ENCODE data around the gene UGT1A5. TPM values are rescaled to one million over a fixed set of nuclear protein-coding genes. Genes with fewer than 3 reads are reported as not detected.
A peak's percentile ranks its signal among the peaks of the same experiment; 100 is the strongest.
"Not testable (repeated sequence)": the region's sequence is repeated elsewhere in the genome, so short reads cannot be mapped to it uniquely, and the experiment has no call there.

The UGT1A5 gene
- total RNA-seq, 1 experiment from 2014 or later, result not detected

DNA sequence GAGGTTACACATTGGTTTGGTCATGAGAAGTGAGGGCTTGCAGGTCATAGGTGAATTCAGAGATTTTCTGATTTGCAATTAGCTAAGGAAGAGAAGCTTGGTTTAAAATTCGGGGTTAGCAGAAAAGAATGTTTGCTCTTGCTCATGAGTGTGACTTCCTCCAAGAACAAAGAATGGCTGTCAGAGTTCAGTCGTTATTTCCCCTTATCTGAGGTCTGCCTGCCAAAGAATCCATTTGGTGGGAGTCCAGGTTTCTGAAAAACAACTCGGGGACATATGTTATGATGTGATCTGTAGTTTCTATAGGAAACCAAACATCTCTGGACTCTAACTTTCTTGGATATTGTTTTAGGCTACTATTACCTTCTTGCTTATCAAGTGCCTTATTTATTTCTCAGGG, 23.2 kb upstream of the UGT1A5 start:
- Histone ChIP-seq H3K36me3 (no peaks in the 10 kb centered on the region), H3K9me3 (0 out of 2 replicates have a peak, but pooled peaks cover 2% of the 10 kb centered on the region), H3K4me3 (no peak overlapping the region), H3K27me3 (no peaks in the 10 kb centered on the region; the same call in 1 of the 2 replicates)
- DNase-seq, result no peak

DNA sequence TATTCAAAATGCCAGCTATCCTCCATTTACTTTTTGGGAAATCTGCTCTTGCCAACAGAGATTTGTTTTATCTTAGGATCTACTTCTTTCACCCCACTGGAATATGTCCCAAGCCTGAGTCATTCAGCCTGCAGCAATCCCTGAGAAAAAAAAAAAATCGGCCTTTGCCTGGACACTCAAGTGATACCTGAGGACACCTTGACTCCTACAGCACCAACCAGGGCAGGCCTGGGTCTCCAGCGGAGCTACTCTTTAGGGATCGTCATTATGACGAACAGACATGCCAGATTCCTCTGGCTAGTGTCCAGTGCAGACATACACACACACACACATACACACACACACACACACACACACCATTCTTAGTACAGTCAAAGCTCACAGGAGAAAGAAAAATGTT, 22.3 kb upstream of the UGT1A5 start:
- no peak for DNase-seq
- Histone ChIP-seq H3K27me3 (no peaks in the 10 kb centered on the region; the same call in 1 of the 2 replicates), H3K4me3 (no peak overlapping the region), H3K36me3 (no peaks in the 10 kb centered on the region), H3K9me3 (0 out of 2 replicates have a peak, but pooled peaks cover 2% of the 10 kb centered on the region)

DNA sequence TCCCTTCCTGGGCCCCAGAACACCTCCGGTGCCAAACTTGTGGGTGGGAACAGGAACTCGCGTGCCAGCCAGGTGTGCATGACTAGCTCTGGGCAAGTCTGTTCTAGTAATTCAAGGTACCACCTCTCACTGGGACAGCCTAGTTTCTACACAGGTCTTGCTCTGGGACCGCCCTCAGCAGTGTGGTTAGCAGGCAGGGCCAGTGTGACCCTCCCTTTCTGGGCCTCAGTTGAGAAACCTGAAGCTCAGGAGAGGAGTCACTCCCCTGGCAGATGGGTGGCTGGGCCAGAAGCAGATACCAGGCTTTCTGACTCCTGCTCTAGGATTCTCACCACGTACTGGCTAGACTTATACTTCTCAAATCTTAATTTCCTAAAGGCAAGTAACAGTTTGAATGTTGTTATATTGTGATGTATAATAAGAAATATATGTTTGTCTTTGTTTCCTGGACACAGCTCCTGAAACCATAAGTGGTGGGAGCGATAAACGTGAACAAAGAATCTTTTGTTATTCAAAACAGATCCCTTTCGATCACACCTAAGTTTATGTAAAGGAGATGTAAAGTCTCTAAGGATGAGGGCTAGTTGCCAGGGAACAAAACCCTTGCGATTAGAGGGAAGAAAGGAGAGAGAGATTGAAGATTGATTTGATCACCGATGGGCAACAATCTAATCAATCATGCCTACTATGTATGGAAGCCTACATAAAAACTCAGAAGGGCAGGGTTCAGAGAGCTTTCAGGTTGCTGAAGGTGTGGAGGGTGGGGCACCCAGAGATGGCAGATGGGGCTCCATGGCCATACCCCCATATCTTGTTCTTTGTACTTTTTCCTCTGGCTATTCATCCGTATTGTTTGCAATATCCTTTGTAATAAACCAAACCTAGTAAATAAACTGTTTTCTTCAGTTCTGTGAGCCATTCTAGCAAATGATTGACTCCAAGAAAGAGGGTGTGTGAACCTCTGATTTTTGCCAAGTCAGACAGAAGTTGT, 21.0 kb upstream of the UGT1A5 start:
- Histone ChIP-seq H3K36me3 (no peaks in the 10 kb centered on the region), H3K9me3 (0 out of 2 replicates have a peak, but pooled peaks cover 2% of the 10 kb centered on the region), H3K4me3 (no peak overlapping the region), H3K27me3 (no peaks in the 10 kb centered on the region; the same call in 1 of the 2 replicates)
- no peak for DNase-seq

DNA sequence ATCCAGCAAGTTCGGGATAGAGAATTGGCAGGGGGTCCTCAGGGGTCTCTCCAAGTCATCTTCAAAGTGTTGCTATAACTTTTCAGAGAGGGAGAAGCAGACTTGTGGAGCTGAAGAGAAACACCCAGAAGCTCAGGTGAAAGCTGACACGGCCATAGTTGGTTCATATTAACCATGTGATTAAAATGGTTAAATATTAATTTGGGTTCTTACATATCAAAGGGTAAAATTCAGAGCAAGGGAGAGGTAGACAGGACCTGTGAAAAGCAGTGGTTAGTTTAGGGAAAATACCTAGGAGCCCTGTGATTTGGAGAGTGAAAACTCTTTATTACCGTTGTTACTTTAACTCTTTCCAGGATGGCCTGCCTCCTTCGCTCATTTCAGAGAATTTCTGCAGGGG, 20.1 kb upstream of the UGT1A5 start, which contains the start of gene UGT1A6:
TSS of gene UGT1A6 (plus strand) at position 243 of the 400 bp plus-strand sequence. CDS start at position 358, 115 bp downstream.
- H3K27me3 ChIP-seq, result no peaks in the 10 kb centered on the region; the same call in 1 of the 2 replicates
- H3K4me3 ChIP-seq, result no peak within 1 kb of the TSS
- H3K36me3 ChIP-seq, result no peaks in the 10 kb centered on the region
- DNase-seq, result no peak
- no peaks in the 10 kb centered on the region for H3K9me3 ChIP-seq

DNA sequence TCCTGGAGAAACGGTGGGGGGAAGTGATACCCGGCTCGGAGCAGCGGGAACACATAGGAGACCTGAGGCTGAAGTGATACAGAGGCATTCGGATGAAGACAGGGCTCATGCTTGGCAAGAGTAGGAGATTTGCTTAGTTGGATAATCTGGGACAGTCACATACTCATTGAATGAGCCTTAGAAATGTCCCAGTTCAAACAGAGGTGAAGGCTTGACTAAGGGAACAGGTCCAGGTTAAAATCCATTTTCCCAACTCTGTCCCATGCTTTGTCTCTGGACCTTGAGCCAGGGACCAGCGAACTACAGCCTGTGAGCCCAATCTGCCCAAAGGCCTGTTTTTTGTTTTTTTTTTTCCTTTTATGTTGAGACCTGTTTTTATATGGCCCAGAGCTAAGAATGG, 18.7 kb upstream of the UGT1A5 start:
- H3K4me3 ChIP-seq, result no peak overlapping the region
- H3K9me3 ChIP-seq, result no peaks in the 10 kb centered on the region
- H3K27me3 ChIP-seq, result no peaks in the 10 kb centered on the region
- no peaks in the 10 kb centered on the region for H3K36me3 ChIP-seq
- no peak for DNase-seq

DNA sequence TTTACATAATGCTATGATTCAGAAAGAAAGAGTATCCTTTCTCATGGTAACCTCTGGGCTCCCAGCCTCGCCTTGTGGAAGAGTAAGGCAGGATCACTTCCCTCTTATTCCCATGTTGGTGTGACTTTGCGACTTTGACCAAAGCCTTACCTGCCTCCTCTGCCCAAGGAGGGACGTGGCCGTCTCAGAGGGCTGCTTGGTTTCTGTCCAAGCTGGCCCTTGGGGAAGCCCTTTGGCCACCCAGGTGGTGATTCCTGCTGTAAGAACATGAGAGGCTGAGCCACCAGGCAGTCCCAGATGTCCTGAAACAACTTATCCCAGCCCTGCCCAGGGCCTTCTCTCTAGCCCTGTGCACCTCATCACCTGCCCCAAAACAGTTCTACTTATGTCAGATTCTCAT, 14.0 kb upstream of the UGT1A5 start:
- no peak for DNase-seq
- Histone ChIP-seq H3K27me3 (no peaks in the 10 kb centered on the region), H3K4me3 (no peak overlapping the region), H3K36me3 (no peaks in the 10 kb centered on the region; the same call in 1 of the 2 replicates), H3K9me3 (peaks cover 2% of the 10 kb centered on the region; the same call in 1 of the 2 replicates)

DNA sequence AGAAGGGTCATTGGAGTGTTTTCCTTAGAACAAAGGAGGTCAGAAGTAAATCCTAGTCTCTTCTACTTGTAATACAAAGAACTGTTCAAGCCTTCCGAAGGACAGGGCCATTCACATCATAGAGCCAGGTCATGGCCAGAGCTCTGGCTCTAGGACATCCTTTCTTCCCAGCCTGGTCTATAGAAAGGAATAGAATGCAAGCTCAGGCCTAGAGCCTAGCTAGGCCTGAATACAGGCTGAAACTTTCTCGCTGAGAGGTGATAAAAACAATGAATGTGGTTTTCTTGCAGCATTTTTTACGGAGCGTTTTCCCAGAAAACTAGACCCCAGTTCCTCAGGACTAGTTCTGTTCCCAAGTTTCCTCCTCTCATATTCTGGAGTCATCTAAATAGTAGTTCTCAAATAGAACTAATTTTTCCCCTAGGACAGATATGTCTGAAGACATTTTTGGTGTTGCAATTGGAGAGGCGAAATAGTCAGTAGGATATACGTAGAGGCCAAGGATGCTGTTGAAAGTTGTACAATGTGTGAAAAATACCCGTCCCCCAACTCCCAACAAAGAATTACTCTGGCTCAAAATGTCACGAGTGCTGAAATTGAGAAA, 13.2 kb upstream of the UGT1A5 start:
- H3K36me3 ChIP-seq, result no peaks in the 10 kb centered on the region; the same call in 1 of the 2 replicates
- H3K27me3 ChIP-seq, result no peaks in the 10 kb centered on the region
- H3K9me3 ChIP-seq, result peaks cover 2% of the 10 kb centered on the region; the same call in 1 of the 2 replicates
- H3K4me3 ChIP-seq, result no peak overlapping the region
- no peak for DNase-seq

DNA sequence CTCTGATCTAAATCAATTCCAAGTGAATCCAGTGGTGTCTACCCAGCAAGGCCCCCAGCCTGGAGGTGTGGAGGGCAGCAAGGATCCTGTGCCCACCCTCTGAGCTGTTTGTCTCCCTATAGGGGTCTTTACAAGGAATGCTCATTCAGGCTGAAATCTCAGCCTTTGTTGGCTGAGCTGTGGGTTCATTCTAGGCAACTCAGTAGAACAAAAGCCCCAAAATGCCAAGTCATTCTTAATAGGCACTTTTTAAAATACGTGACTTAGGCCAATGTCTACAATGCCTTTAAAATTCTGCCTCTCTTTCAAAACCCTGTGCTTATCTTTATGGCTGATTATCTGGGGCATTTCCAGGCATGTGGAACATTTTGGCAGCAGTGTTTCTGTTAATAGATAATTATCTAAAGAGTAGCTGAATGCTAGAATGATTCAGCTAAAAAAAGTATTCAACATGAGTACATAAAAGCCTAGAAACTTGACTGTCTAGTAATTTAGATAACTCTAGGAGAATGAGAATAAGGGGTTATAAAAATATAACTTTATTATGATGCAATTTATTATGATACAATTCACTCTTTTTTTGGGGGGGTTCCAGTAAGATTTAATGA, 12.6 kb upstream of the UGT1A5 start:
- H3K4me3 ChIP-seq, result no peak overlapping the region
- peaks cover 2% of the 10 kb centered on the region; the same call in 1 of the 2 replicates for H3K9me3 ChIP-seq
- H3K36me3 ChIP-seq, result no peaks in the 10 kb centered on the region; the same call in 1 of the 2 replicates
- no peaks in the 10 kb centered on the region for H3K27me3 ChIP-seq
- peak; percentile 68 for DNase-seq

DNA sequence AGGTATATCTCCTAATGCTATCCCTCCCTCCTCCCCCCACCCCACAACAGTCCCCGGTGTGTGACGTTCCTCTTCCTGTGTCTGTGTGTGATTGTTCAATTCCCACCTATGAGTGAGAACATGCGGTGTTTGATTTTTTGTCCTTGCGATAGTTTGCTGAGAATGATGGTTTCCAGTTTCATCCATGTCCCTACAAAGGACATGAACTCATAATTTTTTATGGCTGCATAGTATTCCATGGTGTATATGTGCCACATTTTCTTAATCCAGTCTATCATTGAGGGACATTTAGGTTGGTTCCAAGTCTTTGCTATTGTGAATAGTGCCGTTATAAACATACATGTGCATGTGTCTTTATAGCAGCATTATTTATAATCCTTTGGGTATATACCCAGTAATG, 11.9 kb upstream of the UGT1A5 start:
- H3K4me3 ChIP-seq, H3K36me3 ChIP-seq, H3K9me3 ChIP-seq, H3K27me3 ChIP-seq, DNase-seq: not testable (repeated sequence)

DNA sequence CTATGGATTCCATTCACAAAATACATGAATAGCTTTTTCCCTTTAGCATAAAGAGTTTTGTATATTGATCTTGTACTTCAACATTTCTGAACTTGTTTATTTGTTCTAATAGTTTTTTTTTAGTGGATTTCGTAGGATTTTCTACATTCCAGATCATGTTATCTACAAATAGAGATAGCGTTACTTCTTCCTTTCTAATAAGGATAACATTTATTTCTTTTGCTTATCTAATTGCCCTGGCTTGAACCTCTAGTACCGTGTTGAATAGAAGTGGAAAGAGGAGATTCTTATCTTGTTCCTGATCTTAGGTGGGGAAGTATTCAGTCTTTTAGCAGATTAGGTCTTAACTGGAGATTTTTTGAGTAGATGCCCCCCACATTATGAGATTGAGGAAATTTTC, 10.5 kb upstream of the UGT1A5 start:
- Histone ChIP-seq H3K27me3 (no peaks in the 10 kb centered on the region), H3K4me3 (no peak overlapping the region), H3K36me3 (no peaks in the 10 kb centered on the region; the same call in 1 of the 2 replicates), H3K9me3 (peaks cover 2% of the 10 kb centered on the region; the same call in 1 of the 2 replicates)
- DNase-seq, result no peak

DNA sequence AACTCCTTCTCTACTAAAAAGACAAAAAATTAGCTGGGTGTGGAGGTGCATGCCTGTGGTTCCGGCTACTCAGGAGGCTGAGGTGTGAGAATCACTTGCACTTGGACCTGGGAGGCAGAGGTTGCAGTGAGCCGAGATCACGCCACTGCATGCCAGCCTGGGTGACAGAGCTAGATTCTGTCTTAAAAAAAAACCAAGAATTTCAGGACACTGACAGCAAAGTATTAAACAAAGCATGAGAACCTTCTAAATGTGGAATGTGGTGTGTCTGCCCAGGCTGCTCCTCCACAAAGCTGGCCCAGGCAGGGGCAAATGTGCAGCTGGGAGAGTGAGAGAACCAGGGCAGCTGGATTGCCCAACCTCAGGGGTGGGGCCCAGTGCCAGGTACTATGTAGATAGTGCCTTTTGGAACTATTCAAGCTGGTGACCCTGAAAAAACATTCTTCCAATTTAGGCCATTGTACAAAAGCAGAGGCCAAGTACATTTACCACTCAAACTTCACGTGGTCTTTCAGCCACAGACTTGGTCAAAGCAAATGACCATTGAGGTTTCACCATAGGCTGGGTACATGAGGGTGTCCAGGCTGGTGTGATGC, 6.7 kb upstream of the UGT1A5 start:
- Histone ChIP-seq H3K9me3 (peaks cover 2% of the 10 kb centered on the region; the same call in 1 of the 2 replicates), H3K27me3 (no peaks in the 10 kb centered on the region), H3K36me3 (no peaks in the 10 kb centered on the region; the same call in 1 of the 2 replicates), H3K4me3 (no peak overlapping the region)
- DNase-seq, result peak; percentile 83

DNA sequence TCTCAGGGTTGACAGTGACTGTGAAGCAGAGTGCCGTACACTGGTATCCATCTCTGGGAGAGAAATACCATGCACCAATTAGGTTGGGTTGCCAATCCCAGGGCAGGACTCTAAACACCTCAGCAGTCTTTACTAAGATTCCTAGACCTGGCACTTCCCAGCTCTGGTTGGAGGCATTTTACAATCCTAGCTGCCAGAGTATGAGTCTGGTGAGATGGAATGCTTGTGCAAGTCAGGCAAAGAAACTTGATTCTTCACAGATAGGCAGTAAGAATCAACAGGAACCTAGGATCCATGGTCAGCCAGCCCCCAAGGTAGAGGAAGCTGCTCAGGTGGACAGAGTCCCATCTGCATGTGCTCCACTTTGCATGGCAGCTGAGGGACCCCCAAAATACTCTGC, 6.0 kb upstream of the UGT1A5 start:
- Histone ChIP-seq H3K9me3 (peaks cover 2% of the 10 kb centered on the region; the same call in 1 of the 2 replicates), H3K4me3 (no peak overlapping the region), H3K36me3 (no peaks in the 10 kb centered on the region; the same call in 1 of the 2 replicates), H3K27me3 (no peaks in the 10 kb centered on the region)
- peak; percentile 69 for DNase-seq

DNA sequence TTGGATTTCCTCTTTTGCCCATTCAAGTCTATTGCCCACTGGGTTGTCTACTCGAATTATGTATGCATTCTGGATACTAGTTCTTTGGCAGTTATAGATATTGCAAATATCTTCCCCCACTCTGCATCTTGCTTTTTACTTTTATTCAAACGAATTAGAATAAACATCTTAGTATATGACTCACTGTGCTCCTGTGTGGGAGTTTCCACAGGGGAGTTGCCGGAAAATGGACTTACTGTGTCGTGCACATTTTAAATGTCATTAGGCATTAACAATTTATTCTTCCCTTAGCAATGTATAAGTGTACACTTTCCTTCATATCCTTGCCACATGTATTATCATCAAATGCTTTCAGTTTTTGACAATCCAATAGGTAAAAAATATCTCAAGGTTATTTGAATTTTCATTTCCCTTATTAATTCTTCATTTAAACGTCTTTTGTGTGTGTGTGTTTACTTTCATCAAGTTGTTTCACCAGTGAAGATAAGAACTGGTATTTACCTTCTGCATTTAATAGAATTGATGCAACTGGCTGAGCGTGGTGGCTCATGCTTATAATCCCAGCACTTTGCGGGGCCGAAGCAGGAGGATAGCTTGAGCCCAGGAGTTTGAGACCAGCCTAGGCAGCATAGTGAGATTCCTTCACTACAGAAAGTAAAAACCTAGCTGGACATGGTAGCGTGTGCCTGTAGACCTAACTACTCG, 4.6 kb upstream of the UGT1A5 start:
- H3K27me3 ChIP-seq, result no peaks in the 10 kb centered on the region
- no peaks in the 10 kb centered on the region for H3K36me3 ChIP-seq
- peak; percentile 38 for DNase-seq
- no peaks in the 10 kb centered on the region for H3K9me3 ChIP-seq
- no peak overlapping the region for H3K4me3 ChIP-seq

DNA sequence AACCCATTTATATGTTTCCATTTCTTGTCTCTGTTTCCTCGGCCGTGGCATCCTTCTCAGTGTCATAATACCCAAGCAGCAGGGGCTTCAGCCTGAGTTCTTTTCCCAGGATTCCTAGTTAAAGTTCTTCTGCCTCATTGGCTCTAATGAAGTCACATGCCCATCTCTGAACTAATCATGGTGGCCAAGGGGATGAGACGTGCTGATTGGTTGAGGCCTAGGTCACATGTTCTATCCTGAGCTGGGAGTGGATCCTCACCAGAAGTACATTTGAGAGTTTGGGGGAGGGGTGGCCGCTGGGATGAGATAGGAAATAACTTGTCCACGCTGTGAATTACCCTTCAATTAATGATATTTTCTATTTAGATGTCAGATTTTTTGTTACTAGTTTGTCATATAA, 3.8 kb upstream of the UGT1A5 start:
- Histone ChIP-seq H3K36me3 (no peaks in the 10 kb centered on the region), H3K9me3 (no peaks in the 10 kb centered on the region), H3K4me3 (no peak overlapping the region), H3K27me3 (no peaks in the 10 kb centered on the region)
- no peak for DNase-seq

DNA sequence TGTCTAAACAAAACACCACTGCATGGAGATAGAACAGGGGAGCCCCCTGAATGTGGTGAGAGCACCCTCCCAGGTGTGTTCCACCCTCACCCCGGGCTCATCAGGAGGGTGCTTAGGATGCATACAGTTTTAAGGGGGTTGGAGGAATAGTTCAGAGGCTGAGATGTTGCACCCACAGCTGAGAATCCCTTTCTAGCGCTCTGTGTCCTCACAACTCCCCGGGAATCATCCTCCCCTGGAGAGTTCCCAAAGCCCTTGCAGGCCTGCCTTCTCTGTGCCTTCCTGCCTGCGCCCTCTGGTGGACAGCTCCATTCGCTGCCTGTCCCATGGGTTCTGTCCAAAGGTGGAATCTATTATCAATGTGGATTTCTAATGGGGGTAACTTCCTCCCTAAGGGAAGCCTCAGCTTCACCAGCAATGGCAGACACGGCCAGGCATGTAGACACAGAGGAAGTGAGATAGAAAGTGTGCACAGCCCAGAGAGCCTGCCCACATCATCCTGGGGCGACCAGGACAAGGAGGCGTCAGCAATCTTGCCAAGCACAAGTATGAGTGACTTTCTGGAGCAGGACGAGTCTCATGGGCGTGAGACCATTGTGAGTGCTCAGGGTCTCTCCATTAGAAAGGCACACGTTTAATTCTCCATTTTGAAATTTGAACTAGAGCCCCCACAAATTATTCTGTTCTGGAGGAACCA, 1.2 kb upstream of the UGT1A5 start:
- no peaks in the 10 kb centered on the region for H3K27me3 ChIP-seq
- H3K36me3 ChIP-seq, result no peaks in the 10 kb centered on the region
- peak; percentile 84 for DNase-seq
- H3K4me3 ChIP-seq, result no peak overlapping the region
- H3K9me3 ChIP-seq, result no peaks in the 10 kb centered on the region

Measured in MG63 (cell line).